HG02763 (cell line): ENCODE results near the gene CDKN2C.

Experiments used
- ATAC-seq: cut with Tn5 transposase; IDR thresholded peaks from one replicate; pipeline ENCODE4 v1.9.1; 2021; ENCODE audit warnings: mild to moderate bottlenecking, moderate library complexity; ENCODE audit not compliant: unreplicated experiment

Gene CDKN2C

DNA sequence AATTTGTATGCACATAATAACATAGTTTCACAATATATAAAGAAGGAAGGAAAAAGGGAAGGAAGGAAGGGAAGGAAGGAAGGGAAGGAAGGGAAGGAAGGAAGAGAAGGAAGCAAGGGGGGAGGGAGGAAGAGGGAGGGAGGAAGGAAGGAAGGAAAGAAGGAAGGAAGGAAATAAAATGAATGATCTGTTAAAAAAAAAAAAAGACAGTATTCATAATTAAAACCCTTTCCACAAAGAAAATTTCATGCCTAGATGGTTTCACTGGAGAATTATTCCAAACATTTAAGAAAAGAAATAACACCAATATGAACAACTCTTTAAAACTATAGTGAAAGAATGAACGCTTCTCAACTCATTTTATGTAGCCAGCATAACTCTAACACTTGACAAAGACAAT, 44.8 kb downstream of the CDKN2C start:
- no peak for ATAC-seq

GRCh38 chr1:51019811-51020210, 49.8 kb downstream of the CDKN2C start:
- ATAC-seq = no peak
